Immature natural killer cell (primary cell): Measurements from ENCODE around the gene PIP5K1C. TPM values are rescaled to one million over a fixed set of nuclear protein-coding genes. Genes with fewer than 3 reads are reported as not detected.
"Not testable (repeated sequence)": the region's sequence is repeated elsewhere in the genome, so short reads cannot be mapped to it uniquely, and the experiment has no call there.

Experiments
- DNase-seq, 3 donors: peaks; one replicate each; pipeline ENCODE4 v3.0.0; 2022; ENCODE audit warnings: mixed read lengths in 1 of 3
- H3K27ac Mint-ChIP-seq, 6 donors: one replicate each; pipeline ENCODE4 v1.8.0; 2020; ENCODE audit warnings: mixed read lengths in 6 of 6, mild to moderate bottlenecking in 5 of 6, inconsistent platforms in 4 of 6, moderate library complexity in 3 of 6
- H3K27me3 Mint-ChIP-seq, 3 donors: one replicate each; pipeline ENCODE4 v1.8.0; 2020 to 2021; ENCODE audit warnings: low read depth in 3 of 3, mild to moderate bottlenecking in 3 of 3, mixed read lengths in 3 of 3, moderate library complexity in 3 of 3, inconsistent platforms in 1 of 3
- H3K36me3 Mint-ChIP-seq, 3 donors: one replicate each; pipeline ENCODE4 v1.8.0; 2020; ENCODE audit warnings: mixed read lengths in 3 of 3, inconsistent platforms in 2 of 3, mild to moderate bottlenecking in 2 of 3
- H3K4me1 Mint-ChIP-seq, 2 donors: one replicate each; pipeline ENCODE4 v1.8.0; 2020; ENCODE audit warnings: inconsistent platforms in 2 of 2, mild to moderate bottlenecking in 2 of 2, mixed read lengths in 2 of 2, moderate library complexity in 1 of 2
- H3K4me3 Mint-ChIP-seq, 5 donors: one replicate each; pipeline ENCODE4 v1.8.0; 2020; ENCODE audit warnings: mild to moderate bottlenecking in 5 of 5, mixed read lengths in 5 of 5, inconsistent platforms in 3 of 5, moderate library complexity in 3 of 5
- H3K9me3 Mint-ChIP-seq, 6 donors: one replicate each; pipeline ENCODE4 v1.8.0; 2020; ENCODE audit warnings: mild to moderate bottlenecking in 6 of 6, mixed read lengths in 6 of 6, inconsistent platforms in 4 of 6, moderate library complexity in 3 of 6
- polyA plus RNA-seq, 3 donors: library from polyadenylated mRNA; unstranded; fragments of 300-500 nt; fragmentation: Illumina TruSeq; gene quantifications; one replicate each; pipeline ENCODE4 v1.2.3, GENCODE V29; 2021

PIP5K1C gene
- polyA plus RNA-seq, 3 donors from 2014 or later: 4.3 to 25.7 TPM; not detected in 1

- Mint-ChIP-seq H3K9me3 (no peaks in the 10 kb centered on the region), H3K4me1 (peaks cover 39 to 52% of the 10 kb centered on the region in 2 donors), H3K4me3 (peak overlapping the region in 4 of 5 donors; percentile 21 to 81 (median 76)), H3K36me3 (peaks cover 0 to 4% (median 0%) of the 10 kb centered on the region in 3 donors), H3K27ac (peak overlapping the region; percentile 77 to 95 (median 86)), H3K27me3 (peaks cover 2 to 3% (median 3%) of the 10 kb centered on the region in 3 donors)
- DNase-seq: no peak
Measured at GRCh38 chr19:3672575-3672948, 27.7 kb downstream of the PIP5K1C start.

- Mint-ChIP-seq H3K4me3 (peak overlapping the region; percentile 73 to 81 (median 77)), H3K4me1 (peaks cover 33 to 46% of the 10 kb centered on the region in 2 donors), H3K27me3 (peaks cover 2 to 5% (median 2%) of the 10 kb centered on the region in 3 donors), H3K27ac (peak overlapping the region; percentile 77 to 95 (median 86)), H3K9me3 (no peaks in the 10 kb centered on the region), H3K36me3 (peaks cover 0 to under 1% (median 0%) of the 10 kb centered on the region in 3 donors)
- DNase-seq: peak; percentile 56 to 61 (median 58)
Measured at GRCh38 chr19:3671680-3672574, 28.3 kb downstream of the PIP5K1C start.

DNA sequence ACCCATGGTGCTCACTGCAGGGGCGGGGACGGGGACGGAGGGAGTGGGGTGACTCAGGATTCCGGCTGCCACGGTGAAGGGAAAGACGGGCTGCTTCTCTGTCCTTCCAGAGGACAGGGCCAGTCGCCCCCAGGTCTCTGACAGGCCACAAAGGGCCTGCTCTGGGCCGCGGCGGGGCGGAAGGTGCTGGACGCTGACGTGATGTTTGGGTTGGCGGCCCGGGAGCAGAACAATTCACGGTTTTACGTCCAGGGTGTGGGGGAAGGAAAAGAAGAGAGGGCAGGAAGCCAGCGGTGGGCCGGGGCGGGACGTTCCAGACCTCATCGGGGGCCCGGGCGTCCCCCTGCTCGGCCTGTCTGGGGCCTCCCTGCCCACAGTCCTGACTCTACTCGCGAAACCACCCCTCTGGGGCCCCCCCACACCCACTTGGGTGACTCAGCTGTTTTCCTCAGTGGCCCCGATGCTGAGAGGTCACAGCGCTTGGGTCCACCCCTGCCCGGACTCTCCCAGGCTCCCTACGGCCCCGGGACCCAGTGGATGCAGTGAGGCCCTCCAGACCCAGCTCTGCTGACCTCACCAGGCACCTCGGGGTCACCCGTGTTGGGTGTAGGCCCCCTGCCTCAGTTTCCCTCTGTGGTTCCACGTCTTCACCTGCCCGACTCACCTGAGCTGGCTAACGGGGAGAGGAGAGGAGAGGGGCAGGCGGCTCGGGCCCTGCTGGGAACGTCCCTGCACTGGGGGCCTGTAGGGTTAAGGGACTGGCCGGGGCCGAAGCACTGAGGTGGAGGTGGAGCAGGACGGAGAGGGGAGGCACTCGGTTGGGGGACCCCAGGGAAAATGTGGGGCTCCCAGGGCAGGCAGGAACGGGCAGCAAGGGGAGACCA lies 29.2 kb downstream of the PIP5K1C start:
- H3K36me3 Mint-ChIP-seq: peaks cover 0 to 3% (median 0%) of the 10 kb centered on the region in 3 donors
- peaks cover 31 to 43% of the 10 kb centered on the region in 2 donors for H3K4me1 Mint-ChIP-seq
- peak overlapping the region; percentile 77 to 95 (median 89) for H3K27ac Mint-ChIP-seq
- H3K27me3 Mint-ChIP-seq: peaks cover 2 to 5% (median 2%) of the 10 kb centered on the region in 3 donors
- H3K4me3 Mint-ChIP-seq: peak overlapping the region; percentile 73 to 84 (median 80)
- DNase-seq: peak; percentile 70 to 78 (median 72)
- no peaks in the 10 kb centered on the region for H3K9me3 Mint-ChIP-seq

DNA sequence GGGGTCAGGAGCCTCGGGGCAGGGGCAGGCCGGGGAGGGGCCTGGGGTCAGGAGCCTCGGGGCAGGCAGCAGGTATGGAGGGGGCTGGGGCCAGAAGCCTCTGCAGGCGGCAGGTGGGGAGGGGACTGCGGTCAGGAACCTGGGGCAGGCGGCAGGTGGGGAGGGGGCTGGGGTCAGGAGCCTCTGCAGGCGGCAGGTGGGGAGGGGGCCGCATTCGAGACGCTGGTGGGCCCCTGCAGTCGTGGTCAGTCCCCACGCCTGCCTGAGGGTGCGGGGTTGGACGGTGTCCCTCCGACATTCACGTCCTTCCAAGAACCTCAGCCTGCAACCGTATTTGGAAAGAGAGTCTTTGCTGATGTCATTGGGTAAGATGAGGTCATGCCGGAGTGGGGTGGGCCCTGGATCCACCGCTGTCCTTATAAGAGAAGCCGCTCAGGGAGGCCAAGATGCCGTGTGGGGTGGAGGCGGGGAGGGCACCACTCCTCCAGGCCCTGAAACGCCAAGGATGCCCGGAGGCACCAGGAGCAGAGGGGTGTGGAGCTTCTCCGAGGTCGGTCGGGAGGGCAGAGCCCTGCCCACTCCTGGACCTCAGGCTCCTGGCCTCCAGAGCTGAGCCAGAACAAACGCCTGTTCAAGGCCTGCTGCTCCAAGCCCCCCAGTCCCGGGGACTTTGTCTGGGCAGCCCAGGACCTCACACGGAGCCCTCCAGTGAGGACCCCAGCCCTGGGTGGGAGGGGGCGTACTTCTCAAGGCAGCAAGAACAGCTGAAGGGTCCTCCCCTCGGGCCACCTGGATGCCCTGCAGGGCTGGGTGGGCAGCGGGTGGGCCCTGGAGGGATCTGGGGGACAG lies 30.1 kb downstream of the PIP5K1C start:
- Mint-ChIP-seq H3K4me1 (peaks cover 32 to 38% of the 10 kb centered on the region in 2 donors), H3K9me3 (no peaks in the 10 kb centered on the region), H3K27ac (peak overlapping the region in 5 of 6 donors; percentile 69 to 89 (median 77)), H3K4me3 (peak overlapping the region; percentile 30 to 84 (median 77)), H3K36me3 (peaks cover 0 to 3% (median 0%) of the 10 kb centered on the region in 3 donors), H3K27me3 (peaks cover 2 to 5% (median 2%) of the 10 kb centered on the region in 3 donors)
- no peak for DNase-seq

- no peaks in the 10 kb centered on the region for H3K9me3 Mint-ChIP-seq
Measured at GRCh38 chr19:3669082-3669946, 31.0 kb downstream of the PIP5K1C start.

DNA sequence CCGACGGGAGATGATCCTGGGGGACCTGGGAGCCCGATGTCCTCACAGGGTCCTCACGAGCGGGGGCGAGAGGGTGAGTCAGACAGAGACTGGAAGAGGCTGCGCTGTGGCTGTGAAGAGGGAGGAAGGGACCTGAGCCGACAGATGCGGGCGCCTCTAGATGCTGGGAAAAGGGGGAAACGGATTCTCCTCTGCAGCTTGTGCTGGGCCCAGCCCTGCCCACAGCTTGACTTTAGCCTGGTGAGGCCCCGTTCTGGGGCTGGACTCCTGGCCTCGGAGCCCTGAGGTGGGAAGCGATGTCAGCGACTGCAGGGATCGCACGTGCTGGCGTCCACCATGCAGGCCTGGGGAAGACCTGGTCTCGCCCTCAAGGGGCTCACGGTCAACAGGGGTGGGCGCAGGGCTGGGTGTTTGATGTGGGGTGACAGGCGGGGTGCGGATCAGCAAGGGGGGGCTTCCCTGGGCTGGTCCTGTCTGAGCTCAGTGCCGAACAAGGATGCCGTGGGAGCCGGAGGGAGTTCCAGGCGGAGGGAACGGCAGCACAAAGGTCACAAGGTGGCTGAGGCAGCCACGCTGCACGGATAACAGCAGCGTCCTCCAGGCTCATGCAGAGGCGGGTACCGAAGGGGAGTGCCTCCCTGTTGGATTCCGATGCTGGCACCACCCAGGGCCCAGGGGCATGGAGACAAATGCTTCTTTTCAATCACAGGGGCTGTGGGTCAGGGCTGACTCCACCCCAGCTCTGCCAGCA lies 31.8 kb downstream of the PIP5K1C start:
- no peaks in the 10 kb centered on the region for H3K9me3 Mint-ChIP-seq
- H3K27ac Mint-ChIP-seq: peak overlapping the region in 2 of 6 donors; percentile 61 to 64
- peaks cover 0 to 3% (median 0%) of the 10 kb centered on the region in 3 donors for H3K36me3 Mint-ChIP-seq
- H3K27me3 Mint-ChIP-seq: peaks cover 2 to 7% (median 2%) of the 10 kb centered on the region in 3 donors
- DNase-seq: no peak
- H3K4me3 Mint-ChIP-seq: peak overlapping the region in 1 of 5 donors; percentile 40
- H3K4me1 Mint-ChIP-seq: peaks cover 25 to 30% of the 10 kb centered on the region in 2 donors

More at GRCh38 chr19:3669082-3669946, 31.0 kb downstream of the PIP5K1C start:
- no peak for DNase-seq
- Mint-ChIP-seq H3K27ac (peak overlapping the region in 4 of 6 donors; percentile 19 to 65 (median 22)), H3K4me3 (peak overlapping the region in 4 of 5 donors; percentile 3 to 50 (median 23)), H3K4me1 (peaks cover 25 to 31% of the 10 kb centered on the region in 2 donors), H3K27me3 (peaks cover 2 to 7% (median 2%) of the 10 kb centered on the region in 3 donors), H3K36me3 (peaks cover 0 to 3% (median 0%) of the 10 kb centered on the region in 3 donors)

DNA sequence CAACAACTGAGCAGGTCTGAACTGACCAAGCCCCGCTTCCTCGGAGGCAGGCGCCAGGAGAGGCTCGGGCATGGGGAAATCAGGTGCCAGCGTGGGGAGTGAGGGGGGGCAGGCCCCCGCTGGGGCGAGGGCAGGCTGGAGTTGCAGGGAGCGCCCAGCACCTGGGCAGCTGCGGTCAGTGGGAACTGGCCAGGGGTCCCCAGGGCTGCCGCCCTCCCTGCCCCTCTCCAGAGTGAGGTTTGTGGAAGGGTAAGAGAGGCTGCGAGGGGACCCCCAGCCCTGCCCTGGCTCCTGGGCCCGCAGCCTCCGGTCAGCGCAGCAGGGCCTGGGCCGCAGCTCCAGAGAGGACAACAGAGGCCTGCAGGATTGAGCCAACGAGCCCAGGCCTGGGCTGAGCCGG lies 32.5 kb downstream of the PIP5K1C start:
- H3K9me3 Mint-ChIP-seq: no peaks in the 10 kb centered on the region
- H3K36me3 Mint-ChIP-seq: peaks cover 0 to 3% (median 0%) of the 10 kb centered on the region in 3 donors
- peaks cover 25 to 27% of the 10 kb centered on the region in 2 donors for H3K4me1 Mint-ChIP-seq
- DNase-seq: no peak
- H3K27me3 Mint-ChIP-seq: peaks cover 2 to 7% (median 2%) of the 10 kb centered on the region in 3 donors
- no peak overlapping the region for H3K27ac Mint-ChIP-seq
- no peak overlapping the region for H3K4me3 Mint-ChIP-seq

- H3K27me3 Mint-ChIP-seq: peaks cover 2 to 4% (median 2%) of the 10 kb centered on the region in 3 donors
- DNase-seq: no peak
- no peaks in the 10 kb centered on the region for H3K9me3 Mint-ChIP-seq
- peak overlapping the region in 2 of 6 donors; percentile 39 to 55 for H3K27ac Mint-ChIP-seq
- H3K4me3 Mint-ChIP-seq: no peak overlapping the region
- peaks cover 0 to 3% (median 0%) of the 10 kb centered on the region in 3 donors for H3K36me3 Mint-ChIP-seq
- peaks cover 22 to 24% of the 10 kb centered on the region in 2 donors for H3K4me1 Mint-ChIP-seq
Measured at GRCh38 chr19:3667037-3667638, 33.1 kb downstream of the PIP5K1C start.

GRCh38 chr19:3666545-3666856 lies 33.8 kb downstream of the PIP5K1C start:
- H3K4me3 Mint-ChIP-seq: peak overlapping the region in 2 of 5 donors; percentile 33 to 35
- H3K9me3 Mint-ChIP-seq, H3K36me3 Mint-ChIP-seq, DNase-seq, H3K27me3 Mint-ChIP-seq: not testable (repeated sequence)
- peak overlapping the region in 2 of 6 donors; percentile 79 to 84 for H3K27ac Mint-ChIP-seq
- H3K4me1 Mint-ChIP-seq: peaks cover 16 to 19% of the 10 kb centered on the region in 2 donors

- H3K9me3 Mint-ChIP-seq: no peaks in the 10 kb centered on the region
- H3K4me1 Mint-ChIP-seq: peaks cover 10 to 13% of the 10 kb centered on the region in 2 donors
- peaks cover 0 to 5% (median 4%) of the 10 kb centered on the region in 3 donors for H3K36me3 Mint-ChIP-seq
- H3K27ac Mint-ChIP-seq: peak overlapping the region in 2 of 6 donors; percentile 79 to 84
- peak overlapping the region in 2 of 5 donors; percentile 33 to 35 for H3K4me3 Mint-ChIP-seq
- DNase-seq: peak; percentile 75 to 80 (median 76)
- H3K27me3 Mint-ChIP-seq: peaks cover 2 to 4% (median 2%) of the 10 kb centered on the region in 3 donors
Measured at GRCh38 chr19:3665681-3666544, 34.4 kb downstream of the PIP5K1C start.
